ENCODE measurements around the gene ATG5. TPM values are rescaled to one million over a fixed set of nuclear protein-coding genes. Genes with fewer than 3 reads are reported as not detected.
"Not testable (repeated sequence)": the region's sequence is repeated elsewhere in the genome, so short reads cannot be mapped to it uniquely, and the experiment has no call there.

Gene ATG5
- total RNA-seq, 4 donors from 2014 or later, result 26.1 to 43.3 (median 30.6) TPM

GRCh38 chr6:106253731-106254130 lies 71.8 kb downstream of the ATG5 start:
- H3K9me3 ChIP-seq, result no peaks in the 10 kb centered on the region
- H3K27me3 ChIP-seq, result no peaks in the 10 kb centered on the region
- WGBS, 2 donors (ENCODE audit: low coverage in 1 of 2), result 100% methylated on average over 1 of the region's 1 CpG
- TF ChIP-seq POLR2A (IDR thresholded peaks at IDR 0.05), result no peak
- no peak for TF ChIP-seq CTCF (IDR thresholded peaks at IDR 0.05)
- no peak for TF ChIP-seq POLR2AphosphoS5 (IDR thresholded peaks at IDR 0.05)
- no peak for TF ChIP-seq EP300 (IDR thresholded peaks at IDR 0.05)
- peaks cover 0 to under 1% of the 10 kb centered on the region in 2 donors for H3K36me3 ChIP-seq
- no peak for ATAC-seq
- H3K4me1 ChIP-seq, result peaks cover 0 to 8% (median 3%) of the 10 kb centered on the region in 3 donors
- no peak overlapping the region for H3K27ac ChIP-seq
- H3K4me3 ChIP-seq, result no peak overlapping the region

DNA sequence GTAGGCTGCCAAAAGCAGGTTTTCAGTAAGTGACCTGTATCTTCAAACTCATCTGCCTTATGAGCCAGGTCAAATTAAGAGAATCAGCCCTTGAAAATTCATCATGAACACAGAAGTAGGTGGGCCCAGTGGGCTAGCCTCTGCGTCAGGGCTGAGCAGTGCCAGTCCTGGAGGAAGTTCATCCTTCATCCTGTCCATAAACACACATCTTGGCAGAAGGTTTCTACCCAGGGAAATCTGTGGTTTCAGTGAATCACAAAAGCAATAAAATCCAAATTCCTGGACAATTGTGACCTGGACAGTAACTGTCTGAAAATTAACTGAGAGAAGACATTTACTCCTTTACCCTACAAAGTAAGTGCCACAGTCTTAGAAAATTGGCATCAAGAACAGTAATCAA lies 72.4 kb downstream of the ATG5 start:
- no peaks in the 10 kb centered on the region for H3K27me3 ChIP-seq
- H3K4me1 ChIP-seq, result peaks cover 0 to 8% (median 3%) of the 10 kb centered on the region in 3 donors
- peaks cover 0 to 6% of the 10 kb centered on the region in 2 donors for H3K36me3 ChIP-seq
- TF ChIP-seq POLR2A (IDR thresholded peaks at IDR 0.05) (no peak), CTCF (IDR thresholded peaks at IDR 0.05) (no peak), EP300 (IDR thresholded peaks at IDR 0.05) (no peak), POLR2AphosphoS5 (IDR thresholded peaks at IDR 0.05) (no peak)
- ATAC-seq, result no peak
- no peak overlapping the region for H3K27ac ChIP-seq
- 75 to 92% methylated on average over 1 of the region's 1 CpG for WGBS, 2 donors (ENCODE audit: low coverage in 1 of 2)
- H3K9me3 ChIP-seq, result no peaks in the 10 kb centered on the region
- H3K4me3 ChIP-seq, result no peak overlapping the region

DNA sequence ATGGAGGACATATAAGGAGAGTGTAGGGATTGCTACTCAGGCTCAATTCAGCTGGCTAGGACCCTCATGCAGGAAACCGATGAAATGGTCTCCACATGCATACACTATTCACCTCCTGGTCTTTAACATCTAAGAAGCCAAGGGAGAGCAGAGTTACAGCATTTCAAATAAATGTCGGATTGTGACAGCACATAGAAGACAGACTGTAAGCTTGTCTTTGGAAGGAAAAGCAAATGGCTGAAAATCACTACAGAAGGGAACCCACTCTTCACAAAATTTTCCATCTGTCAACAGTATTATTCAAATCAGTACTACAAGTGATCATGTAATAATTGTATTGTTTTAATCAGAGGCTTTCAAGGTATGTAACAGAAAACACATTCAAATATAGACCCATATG lies 72.9 kb downstream of the ATG5 start:
- ATAC-seq, result no peak
- Histone ChIP-seq H3K36me3 (peaks cover 0 to 11% of the 10 kb centered on the region in 2 donors), H3K9me3 (no peaks in the 10 kb centered on the region), H3K4me1 (peaks cover 0 to 8% (median 3%) of the 10 kb centered on the region in 3 donors), H3K27me3 (no peaks in the 10 kb centered on the region), H3K27ac (no peak overlapping the region), H3K4me3 (no peak overlapping the region)
- WGBS, 2 donors (ENCODE audit: low coverage in 1 of 2), result 83 to 97% methylated on average over 2 of the region's 2 CpGs
- TF ChIP-seq POLR2A (IDR thresholded peaks at IDR 0.05) (no peak), EP300 (IDR thresholded peaks at IDR 0.05) (no peak), CTCF (IDR thresholded peaks at IDR 0.05) (no peak)

DNA sequence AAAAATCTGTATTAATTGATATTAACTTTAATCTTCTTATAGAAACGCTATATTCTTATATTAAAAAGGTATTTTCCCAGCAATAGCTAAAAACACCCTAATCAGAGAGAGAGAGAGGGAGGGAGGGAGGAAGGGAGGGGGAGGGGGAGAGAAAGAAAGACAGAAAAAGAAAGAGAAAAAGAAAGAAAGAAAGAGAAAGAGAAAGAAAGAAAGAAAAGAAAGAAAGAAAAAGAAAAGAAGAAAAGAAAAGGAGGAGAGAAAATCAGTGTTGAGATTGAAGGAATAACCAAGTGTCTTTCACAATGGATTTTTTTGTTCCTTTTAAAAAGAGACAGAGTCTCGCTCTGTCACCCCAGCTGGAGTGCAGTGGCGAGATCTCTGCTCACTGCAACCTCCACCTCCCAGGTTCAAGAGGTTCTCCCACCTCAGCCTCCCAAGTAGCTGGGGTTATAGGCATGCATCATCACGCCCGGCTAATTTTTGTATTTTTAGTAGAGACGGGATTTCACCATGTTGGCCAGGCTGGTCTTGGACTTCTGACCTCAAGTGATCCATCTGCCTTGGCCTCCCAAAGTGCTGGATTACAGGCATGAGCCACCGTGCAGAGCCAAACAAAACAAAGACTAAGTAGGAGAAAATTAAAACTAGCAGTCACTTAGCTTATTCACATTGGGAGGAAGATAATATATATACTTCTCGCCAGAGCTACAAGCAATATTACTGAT lies 73.9 kb downstream of the ATG5 start:
- WGBS, 2 donors (ENCODE audit: low coverage in 1 of 2), result 41 to 96% methylated on average over 3 to 7 of the region's 8 CpGs
- H3K27me3 ChIP-seq, ATAC-seq, H3K4me3 ChIP-seq, H3K4me1 ChIP-seq, H3K27ac ChIP-seq, H3K9me3 ChIP-seq: not testable (repeated sequence)
- peaks cover 0 to 15% of the 10 kb centered on the region in 2 donors for H3K36me3 ChIP-seq

DNA sequence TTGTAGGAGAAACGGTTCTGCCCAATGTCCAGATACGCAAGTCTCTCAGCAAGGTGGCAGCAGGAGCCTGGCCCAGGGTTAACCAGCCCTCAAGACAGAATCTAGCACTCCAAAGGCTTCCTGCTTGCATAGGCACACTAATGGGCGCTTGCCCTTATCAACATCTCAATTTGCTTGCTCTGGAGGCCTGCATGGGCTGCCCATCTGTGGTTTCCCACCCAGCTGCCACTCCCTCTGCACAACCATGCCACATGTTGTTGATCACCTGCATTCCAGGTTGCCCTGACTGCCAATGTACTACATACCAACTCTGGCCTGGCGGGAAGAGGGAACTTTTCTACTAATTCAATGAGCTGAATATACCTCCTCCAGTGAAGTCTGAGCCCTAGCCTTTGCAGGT lies 74.6 kb downstream of the ATG5 start:
- H3K27me3 ChIP-seq, result no peaks in the 10 kb centered on the region
- WGBS, 2 donors (ENCODE audit: low coverage in 1 of 2), result 81 to 92% methylated on average over 2 to 4 of the region's 4 CpGs
- TF ChIP-seq POLR2AphosphoS5 (IDR thresholded peaks at IDR 0.05) (no peak), CTCF (IDR thresholded peaks at IDR 0.05) (no peak), EP300 (IDR thresholded peaks at IDR 0.05) (no peak)
- H3K4me1 ChIP-seq, result peaks cover 2 to 16% (median 3%) of the 10 kb centered on the region in 3 donors
- no peak overlapping the region for H3K27ac ChIP-seq
- H3K36me3 ChIP-seq, result peaks cover 0 to 15% of the 10 kb centered on the region in 2 donors
- no peak for ATAC-seq
- no peaks in the 10 kb centered on the region for H3K9me3 ChIP-seq
- H3K4me3 ChIP-seq, result no peak overlapping the region
